Chondrocyte (in vitro differentiated cells): ENCODE data around the gene IGSF21. TPM values are rescaled to one million over a fixed set of nuclear protein-coding genes. Genes with fewer than 3 reads are reported as not detected.

ENCODE experiments used
- DNase-seq: peaks from one replicate; pipeline ENCODE4 v3.0.0; 2021; ENCODE audit warnings: mixed read lengths, low spot score
- H3K27ac Mint-ChIP-seq: one replicate; pipeline ENCODE4 v1.8.0; 2021; ENCODE audit warnings: mild to moderate bottlenecking, moderate library complexity, mixed read lengths; ENCODE audit not compliant: unreplicated experiment
- H3K27me3 Mint-ChIP-seq: 2 replicates; pipeline ENCODE4 v1.8.0; 2021; ENCODE audit warnings: low read depth, mixed read lengths
- H3K36me3 Mint-ChIP-seq: 2 replicates; pipeline ENCODE4 v1.8.0; 2021; ENCODE audit warnings: low read depth, mixed read lengths
- H3K4me1 Mint-ChIP-seq: 2 replicates; pipeline ENCODE4 v1.8.0; 2021; ENCODE audit warnings: low read depth, mild to moderate bottlenecking, mixed read lengths
- H3K4me3 Mint-ChIP-seq: one replicate; pipeline ENCODE4 v1.8.0; 2021; ENCODE audit warnings: mild to moderate bottlenecking, moderate library complexity, mixed read lengths; ENCODE audit not compliant: unreplicated experiment
- H3K9me3 Mint-ChIP-seq: 2 replicates; pipeline ENCODE4 v1.8.0; 2021; ENCODE audit warnings: low read depth, mixed read lengths
- total RNA-seq: library from RNA; stranded (reverse); gene quantifications from 3 replicates; pipeline ENCODE4 v1.2.1, GENCODE V29; 2021
- TF ChIP-seq, protein P1 (sequence below): fragments of 200-600 bp; sonication (generic); IDR thresholded peaks from 2 replicates; pipeline ENCODE4 v1.5.0; 2021; ENCODE audit warnings: antibody characterized with exemption, mild to moderate bottlenecking, moderate library complexity

The IGSF21 gene
- total RNA-seq, 1 donor from 2014 or later, result not detected

DNA sequence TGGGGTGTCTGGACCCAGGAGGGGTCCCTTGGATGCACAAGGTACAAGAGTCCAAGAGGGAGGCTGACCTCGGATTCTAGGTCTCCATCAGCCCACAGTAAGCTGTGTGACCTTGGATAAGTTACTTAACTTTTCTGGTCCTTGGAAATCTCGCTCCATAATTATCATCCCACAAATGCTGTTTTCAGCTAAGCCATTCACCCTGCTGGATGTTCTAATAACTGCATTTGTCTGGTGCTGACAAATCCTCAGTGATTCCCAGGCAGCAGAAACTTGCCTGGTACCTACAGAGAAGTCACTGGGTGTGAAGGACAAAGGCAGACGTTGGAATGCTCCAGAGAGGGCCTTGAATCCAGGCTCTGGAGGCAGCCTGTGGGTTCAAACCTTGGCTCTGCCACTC, 89.7 kb downstream of the IGSF21 start:
- Mint-ChIP-seq H3K4me3 (no peak overlapping the region), H3K27ac (no peak overlapping the region), H3K4me1 (no peaks in the 10 kb centered on the region), H3K36me3 (no peaks in the 10 kb centered on the region), H3K27me3 (peaks cover 46% of the 10 kb centered on the region), H3K9me3 (no peaks in the 10 kb centered on the region)
- TF ChIP-seq, protein P1, sequence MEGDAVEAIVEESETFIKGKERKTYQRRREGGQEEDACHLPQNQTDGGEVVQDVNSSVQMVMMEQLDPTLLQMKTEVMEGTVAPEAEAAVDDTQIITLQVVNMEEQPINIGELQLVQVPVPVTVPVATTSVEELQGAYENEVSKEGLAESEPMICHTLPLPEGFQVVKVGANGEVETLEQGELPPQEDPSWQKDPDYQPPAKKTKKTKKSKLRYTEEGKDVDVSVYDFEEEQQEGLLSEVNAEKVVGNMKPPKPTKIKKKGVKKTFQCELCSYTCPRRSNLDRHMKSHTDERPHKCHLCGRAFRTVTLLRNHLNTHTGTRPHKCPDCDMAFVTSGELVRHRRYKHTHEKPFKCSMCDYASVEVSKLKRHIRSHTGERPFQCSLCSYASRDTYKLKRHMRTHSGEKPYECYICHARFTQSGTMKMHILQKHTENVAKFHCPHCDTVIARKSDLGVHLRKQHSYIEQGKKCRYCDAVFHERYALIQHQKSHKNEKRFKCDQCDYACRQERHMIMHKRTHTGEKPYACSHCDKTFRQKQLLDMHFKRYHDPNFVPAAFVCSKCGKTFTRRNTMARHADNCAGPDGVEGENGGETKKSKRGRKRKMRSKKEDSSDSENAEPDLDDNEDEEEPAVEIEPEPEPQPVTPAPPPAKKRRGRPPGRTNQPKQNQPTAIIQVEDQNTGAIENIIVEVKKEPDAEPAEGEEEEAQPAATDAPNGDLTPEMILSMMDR, result no peak
- DNase-seq, result no peak

DNA sequence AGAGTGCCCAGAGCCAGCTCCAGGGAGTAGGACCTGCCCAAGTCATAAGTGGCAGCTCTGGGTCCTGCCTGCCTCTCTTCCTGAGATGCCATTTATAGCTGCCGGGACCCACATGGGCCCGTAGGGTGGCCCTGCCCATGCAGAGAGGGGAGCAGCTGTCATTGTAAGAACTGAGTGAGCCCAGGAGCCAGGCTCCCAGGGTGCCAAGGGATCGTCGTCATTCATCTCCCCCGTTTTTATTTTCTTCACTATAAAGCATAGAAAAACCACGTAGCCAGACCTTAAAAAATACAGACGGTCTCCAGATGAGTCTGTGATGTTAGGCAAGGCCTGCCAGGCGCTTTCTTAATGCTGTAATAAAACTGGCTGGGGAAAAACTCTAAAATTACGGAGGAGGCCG, 90.7 kb downstream of the IGSF21 start:
- Mint-ChIP-seq H3K4me1 (no peaks in the 10 kb centered on the region), H3K9me3 (no peaks in the 10 kb centered on the region), H3K4me3 (no peak overlapping the region), H3K27me3 (peaks cover 40% of the 10 kb centered on the region), H3K27ac (no peak overlapping the region), H3K36me3 (no peaks in the 10 kb centered on the region)
- TF ChIP-seq, protein P1, result no peak
- DNase-seq, result no peak

DNA sequence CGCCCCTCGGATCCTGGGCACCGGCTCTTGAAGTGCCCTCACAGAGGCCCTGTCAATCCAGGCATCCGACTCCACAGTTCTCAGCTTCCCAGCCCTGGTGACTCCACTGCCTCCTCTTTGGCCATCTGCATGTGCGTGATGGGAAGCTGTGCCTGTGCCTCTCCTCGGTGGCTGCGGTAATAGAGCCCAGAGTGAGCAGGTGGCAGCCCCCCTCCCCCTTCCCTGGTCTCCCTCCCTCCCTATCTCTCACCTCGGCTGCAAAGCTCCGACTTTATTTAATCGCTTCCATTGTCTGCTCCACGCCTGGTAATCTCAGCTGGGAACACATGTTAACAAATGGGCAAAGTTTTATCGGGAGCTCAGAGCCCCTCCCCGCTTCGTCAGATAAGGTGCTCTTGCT, 91.9 kb downstream of the IGSF21 start:
- Mint-ChIP-seq H3K4me1 (no peaks in the 10 kb centered on the region), H3K27ac (no peak overlapping the region), H3K4me3 (no peak overlapping the region), H3K36me3 (no peaks in the 10 kb centered on the region), H3K9me3 (no peaks in the 10 kb centered on the region), H3K27me3 (peaks cover 33% of the 10 kb centered on the region)
- DNase-seq, result no peak
- TF ChIP-seq, protein P1, result no peak

DNA sequence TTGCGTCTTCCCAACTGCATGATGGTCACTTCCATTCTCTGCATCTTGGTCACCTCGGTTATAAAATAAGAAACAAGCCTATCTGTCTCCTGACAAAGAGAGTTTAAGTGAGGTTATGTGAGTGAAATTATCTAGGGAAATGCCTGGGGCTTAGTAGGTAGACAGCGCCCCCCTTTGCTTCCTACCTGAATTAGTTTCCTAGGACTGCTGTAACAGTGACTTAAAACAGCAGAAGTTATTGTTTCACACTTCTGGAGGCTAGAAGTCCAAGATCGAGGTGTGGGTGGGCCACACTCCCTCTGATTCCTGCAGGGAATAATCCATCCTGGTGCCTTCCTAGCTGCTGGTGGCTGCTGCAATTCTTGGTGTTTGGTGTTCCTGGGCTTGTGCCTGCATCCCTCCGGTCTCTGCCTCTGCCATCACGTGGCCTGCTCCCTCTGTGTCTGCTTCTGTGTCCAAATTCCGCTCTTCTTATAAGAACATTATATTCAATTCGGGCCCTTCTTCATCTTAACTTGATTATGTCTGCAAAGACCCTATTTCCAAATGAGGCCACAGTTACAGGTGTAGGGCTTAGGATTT, 92.6 kb downstream of the IGSF21 start:
- TF ChIP-seq, protein P1, result no peak
- no peaks in the 10 kb centered on the region for H3K4me1 Mint-ChIP-seq
- no peak overlapping the region for H3K4me3 Mint-ChIP-seq
- DNase-seq, result no peak
- no peaks in the 10 kb centered on the region for H3K9me3 Mint-ChIP-seq
- no peak overlapping the region for H3K27ac Mint-ChIP-seq
- H3K27me3 Mint-ChIP-seq, result peaks cover 28% of the 10 kb centered on the region
- H3K36me3 Mint-ChIP-seq, result no peaks in the 10 kb centered on the region

DNA sequence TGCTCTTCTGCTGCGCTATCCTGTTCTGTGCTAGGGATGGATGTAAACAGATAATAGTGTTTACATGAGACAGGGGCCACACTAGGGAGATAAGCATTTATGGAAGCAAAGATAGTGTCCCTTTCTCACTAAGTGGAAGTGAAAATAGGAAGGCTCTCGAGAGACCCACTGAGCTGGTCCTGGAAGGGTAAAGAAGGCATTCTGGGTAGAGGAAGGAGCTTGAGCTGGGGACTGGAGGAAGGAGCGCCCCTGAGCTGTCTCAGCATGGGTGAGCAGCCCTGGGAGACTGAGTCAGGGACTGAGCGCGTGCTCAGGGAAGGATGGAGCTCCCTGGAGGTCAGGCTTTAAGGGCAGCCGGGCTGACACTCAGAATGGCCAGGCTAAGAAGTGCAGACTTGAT, 93.3 kb downstream of the IGSF21 start:
- no peak overlapping the region for H3K4me3 Mint-ChIP-seq
- H3K4me1 Mint-ChIP-seq, result no peaks in the 10 kb centered on the region
- H3K9me3 Mint-ChIP-seq, result peaks cover 3% of the 10 kb centered on the region
- DNase-seq, result no peak
- no peaks in the 10 kb centered on the region for H3K36me3 Mint-ChIP-seq
- TF ChIP-seq, protein P1, result no peak
- no peak overlapping the region for H3K27ac Mint-ChIP-seq
- peaks cover 23% of the 10 kb centered on the region for H3K27me3 Mint-ChIP-seq
